BJ (cell line): ENCODE data around the gene PIP4K2A. TPM values are rescaled to one million over a fixed set of nuclear protein-coding genes. Genes with fewer than 3 reads are reported as not detected.
"Not testable (repeated sequence)": the region's sequence is repeated elsewhere in the genome, so short reads cannot be mapped to it uniquely, and the experiment has no call there.

Experiments
- CTCF ChIA-PET: fragments of 350-600 bp; formaldehyde crosslinking; extraction: SDS; loops from one replicate; lab custom pipeline; 2021; ENCODE audit warnings: antibody characterized with exemption, inconsistent platforms; lab: Yijun Ruan, JAX
- POLR2A ChIA-PET: fragments of 300-600 bp; sonication (Branson Sonifier 250); formaldehyde crosslinking; extraction: SDS; loops from one replicate; lab custom pipeline; 2021; ENCODE audit warnings: antibody characterized with exemption; lab: Charles Lee
- DNase-seq: peaks from one replicate; pipeline ENCODE4 v3.0.0-alpha.2; 2011; ENCODE audit warnings: low read depth
- H3K27me3 ChIP-seq: 2 replicates; pipeline ENCODE4 v1.6.0; 2011; ENCODE audit warnings: low read length; ENCODE audit not compliant: control insufficient read depth, insufficient read depth
- H3K36me3 ChIP-seq: 2 replicates; pipeline ENCODE4 v1.5.1; 2011; ENCODE audit warnings: low read length; ENCODE audit not compliant: control insufficient read depth, insufficient read depth
- H3K4me3 ChIP-seq: 2 replicates; pipeline ENCODE4 v1.5.1; 2011; ENCODE audit warnings: low read depth, mild to moderate bottlenecking, control low read depth, low read length
- polyA plus RNA-seq: library from polyadenylated mRNA; depleted of rRNA; stranded (reverse); fragments of >200 nt; gene quantifications from 2 replicates; pipeline ENCODE4 v1.2.3, GENCODE V29; 2011
- TF ChIP-seq, protein P1 (sequence below): IDR thresholded peaks from 2 replicates; pipeline ENCODE4 v1.5.1; 2011; ENCODE audit warnings: low read depth, mild to moderate bottlenecking, control low read depth, inconsistent platforms, low read length, moderate library complexity; ENCODE audit not compliant: insufficient read depth

Gene PIP4K2A
- polyA plus RNA-seq, 1 experiment, result 17.3 TPM

DNA sequence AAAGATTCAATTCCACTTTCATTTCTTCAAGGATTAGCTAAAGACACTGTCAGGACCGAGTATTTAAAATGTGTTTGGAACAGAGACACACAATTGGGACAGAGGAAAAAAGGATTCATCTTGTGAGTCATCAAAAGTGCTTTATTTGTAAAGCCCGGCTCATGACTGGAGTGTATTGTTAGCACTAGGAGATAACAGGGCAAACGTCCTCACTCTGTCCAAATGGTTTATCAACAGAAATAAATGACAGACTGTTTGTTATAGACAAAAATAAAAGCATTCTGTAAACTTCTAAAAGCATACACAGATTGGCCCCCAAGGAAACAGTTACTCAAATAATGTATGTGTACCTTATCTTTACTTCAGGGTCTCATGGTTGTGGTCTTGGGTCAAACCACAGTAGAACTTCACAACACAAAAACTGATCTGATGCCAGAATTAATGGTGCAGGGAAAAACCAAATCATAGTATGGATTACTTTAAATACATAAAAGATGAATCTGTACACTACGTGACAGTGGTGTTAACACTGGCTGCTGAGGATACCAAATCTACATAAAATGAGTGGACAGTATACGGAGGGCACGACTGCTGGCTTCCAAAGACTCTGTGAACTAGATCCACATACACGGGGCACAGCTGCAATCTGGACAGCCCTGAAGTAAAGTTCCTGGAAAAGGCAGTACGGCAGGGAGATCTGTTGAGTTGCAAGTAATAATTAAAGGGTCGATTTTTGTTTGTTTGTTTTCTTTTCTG, 179.4 kb downstream of the PIP4K2A start:
- Histone ChIP-seq H3K27me3 (no peaks in the 10 kb centered on the region), H3K4me3 (no peak overlapping the region), H3K36me3 (peaks cover 5% of the 10 kb centered on the region; the same call in 1 of the 2 replicates)
- TF ChIP-seq, protein P1, sequence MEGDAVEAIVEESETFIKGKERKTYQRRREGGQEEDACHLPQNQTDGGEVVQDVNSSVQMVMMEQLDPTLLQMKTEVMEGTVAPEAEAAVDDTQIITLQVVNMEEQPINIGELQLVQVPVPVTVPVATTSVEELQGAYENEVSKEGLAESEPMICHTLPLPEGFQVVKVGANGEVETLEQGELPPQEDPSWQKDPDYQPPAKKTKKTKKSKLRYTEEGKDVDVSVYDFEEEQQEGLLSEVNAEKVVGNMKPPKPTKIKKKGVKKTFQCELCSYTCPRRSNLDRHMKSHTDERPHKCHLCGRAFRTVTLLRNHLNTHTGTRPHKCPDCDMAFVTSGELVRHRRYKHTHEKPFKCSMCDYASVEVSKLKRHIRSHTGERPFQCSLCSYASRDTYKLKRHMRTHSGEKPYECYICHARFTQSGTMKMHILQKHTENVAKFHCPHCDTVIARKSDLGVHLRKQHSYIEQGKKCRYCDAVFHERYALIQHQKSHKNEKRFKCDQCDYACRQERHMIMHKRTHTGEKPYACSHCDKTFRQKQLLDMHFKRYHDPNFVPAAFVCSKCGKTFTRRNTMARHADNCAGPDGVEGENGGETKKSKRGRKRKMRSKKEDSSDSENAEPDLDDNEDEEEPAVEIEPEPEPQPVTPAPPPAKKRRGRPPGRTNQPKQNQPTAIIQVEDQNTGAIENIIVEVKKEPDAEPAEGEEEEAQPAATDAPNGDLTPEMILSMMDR, result no peak
- POLR2A ChIA-PET, result no interaction called here
- no peak for DNase-seq
- CTCF ChIA-PET, result no interaction called here

DNA sequence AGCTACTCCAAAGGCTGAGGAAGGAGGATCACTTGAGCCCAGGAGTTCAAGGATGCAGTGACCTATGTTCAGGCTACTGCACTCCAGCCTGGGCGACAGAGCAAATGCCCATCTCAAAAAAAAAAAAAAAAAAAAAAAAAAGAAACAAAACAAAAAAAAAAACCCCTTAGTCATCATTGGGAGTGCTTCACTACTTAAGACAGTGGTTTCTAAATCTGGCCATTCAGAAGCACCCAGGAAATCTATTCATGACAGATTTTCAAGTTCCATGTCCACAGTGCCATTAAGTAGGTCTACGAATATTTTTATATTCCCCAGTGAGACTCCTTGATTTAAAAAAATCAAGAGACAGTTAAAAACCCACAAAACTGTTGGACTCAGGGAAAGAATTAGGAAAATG, 182.9 kb downstream of the PIP4K2A start:
- no peak for DNase-seq
- ChIA-PET CTCF (no interaction called here), POLR2A (no interaction called here)
- Histone ChIP-seq H3K27me3 (no peaks in the 10 kb centered on the region), H3K36me3 (0 out of 2 replicates have a peak, but pooled peaks cover 1% of the 10 kb centered on the region), H3K4me3 (no peak overlapping the region)
- TF ChIP-seq, protein P1, result no peak

DNA sequence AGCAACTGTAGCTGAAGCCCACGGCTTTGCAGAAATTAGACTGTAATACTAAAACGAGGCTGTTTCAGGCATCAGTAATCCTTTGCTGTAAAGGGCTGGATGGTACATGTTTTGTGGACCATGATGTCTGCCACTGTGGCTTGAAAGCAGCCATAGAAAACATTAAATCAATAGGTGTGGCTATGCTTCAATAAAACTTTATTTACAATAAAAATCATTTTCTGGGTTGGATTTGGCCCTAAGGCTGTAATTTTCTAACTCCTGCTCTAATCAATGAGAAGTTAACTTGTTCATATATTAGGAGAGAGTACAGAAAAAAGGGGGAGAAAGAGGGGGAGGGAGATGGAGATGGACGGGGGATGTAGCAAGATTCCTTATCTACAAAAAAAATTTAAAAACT, 183.4 kb downstream of the PIP4K2A start:
- H3K27me3 ChIP-seq, result no peaks in the 10 kb centered on the region
- H3K4me3 ChIP-seq, result no peak overlapping the region
- ChIA-PET POLR2A (no interaction called here), CTCF (no interaction called here)
- H3K36me3 ChIP-seq, result no peaks in the 10 kb centered on the region
- TF ChIP-seq, protein P1, result no peak
- no peak for DNase-seq

DNA sequence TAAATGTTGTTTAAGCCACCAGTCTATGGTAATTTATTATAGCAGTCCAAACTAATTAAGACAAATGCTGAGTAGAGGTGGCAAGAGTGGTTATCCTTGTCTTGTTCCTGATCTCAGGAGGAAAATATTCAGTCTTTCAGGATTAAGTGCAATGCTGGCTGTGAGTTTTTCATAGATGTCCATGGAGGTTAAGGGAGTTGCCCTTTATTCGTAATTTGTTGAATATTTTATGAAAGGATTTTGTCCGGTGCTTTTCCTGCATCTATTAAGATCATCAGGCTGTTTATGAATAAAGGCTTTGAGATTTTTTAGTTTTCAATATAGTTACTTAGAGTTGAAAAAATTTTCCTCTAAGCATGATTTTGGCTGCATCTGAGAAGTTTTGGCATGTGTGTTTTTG, 186.9 kb downstream of the PIP4K2A start:
- H3K36me3 ChIP-seq, result no peaks in the 10 kb centered on the region
- DNase-seq, result no peak
- POLR2A ChIA-PET, result no interaction called here
- no peaks in the 10 kb centered on the region for H3K27me3 ChIP-seq
- no peak overlapping the region for H3K4me3 ChIP-seq
- TF ChIP-seq, protein P1, result no peak
- CTCF ChIA-PET, result no interaction called here

DNA sequence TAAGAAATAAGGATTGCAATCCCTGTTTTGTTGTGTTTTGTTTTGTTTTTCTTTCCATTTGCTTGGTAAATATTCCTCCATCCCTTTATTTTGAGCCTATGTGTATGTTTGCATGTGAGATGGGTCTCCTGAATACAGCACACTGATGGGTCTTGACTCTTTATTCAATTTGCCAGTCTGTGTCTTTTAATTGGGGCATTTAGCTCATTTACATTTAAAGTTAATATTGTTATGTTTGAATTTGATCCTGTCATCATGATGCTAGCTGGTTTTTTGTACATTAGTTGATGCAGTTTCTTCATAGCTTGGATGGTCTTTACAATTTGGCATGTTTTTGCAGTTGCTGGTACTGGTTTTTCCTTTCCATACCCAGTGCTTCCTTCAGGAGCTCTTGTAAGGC, 190.0 kb downstream of the PIP4K2A start:
- H3K27me3 ChIP-seq, DNase-seq, POLR2A ChIA-PET, H3K36me3 ChIP-seq, CTCF ChIA-PET, H3K4me3 ChIP-seq: not testable (repeated sequence)

DNA sequence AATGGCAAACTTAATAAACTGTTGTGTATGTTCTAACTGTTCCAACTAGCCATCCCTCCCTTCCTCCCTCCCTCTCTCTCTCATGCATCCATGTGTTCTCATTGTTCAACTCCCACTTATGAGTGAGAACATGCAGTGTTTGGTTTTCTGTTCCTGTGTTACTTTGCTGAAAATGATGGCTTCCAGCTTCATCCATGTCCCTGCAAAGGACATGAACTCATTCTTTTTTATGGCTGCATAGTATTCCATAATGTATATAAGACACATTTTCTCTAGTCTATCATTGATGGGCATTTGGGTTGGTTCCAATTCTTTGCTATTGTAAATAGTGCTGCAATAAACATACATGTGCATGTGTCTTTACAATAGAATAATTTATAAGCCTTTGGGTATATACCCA, 193.7 kb downstream of the PIP4K2A start:
- CTCF ChIA-PET, H3K36me3 ChIP-seq, POLR2A ChIA-PET, DNase-seq, H3K27me3 ChIP-seq, H3K4me3 ChIP-seq: not testable (repeated sequence)
